Neural cell (in vitro differentiated cells): ENCODE data around the gene ZDHHC5.

Experiments
- CTCF ChIP-seq: fragments of 450-650 bp; IDR thresholded peaks from 2 replicates; pipeline ENCODE4 v1.5.1; 2014; ENCODE audit warnings: antibody characterized with exemption, mild to moderate bottlenecking, moderate library complexity; ENCODE audit not compliant: poor library complexity, severe bottlenecking
- EP300 ChIP-seq: fragments of 450-650 bp; conservative IDR thresholded peaks from 2 replicates; pipeline ENCODE4 v1.6.1; 2014; ENCODE audit warnings: antibody characterized with exemption, mild to moderate bottlenecking, moderate library complexity; ENCODE audit not compliant: poor library complexity, severe bottlenecking
- EZH2 ChIP-seq: fragments of 200-600, 300-800 bp; shearing (Covaris generic), sonication (generic); IDR thresholded peaks from 2 replicates; pipeline ENCODE4 v1.6.1; 2014; ENCODE audit warnings: antibody characterized with exemption, low read length, borderline replicate concordance, mild to moderate bottlenecking; ENCODE audit not compliant: insufficient read depth, poor library complexity, severe bottlenecking
- POLR2AphosphoS5 ChIP-seq: IDR thresholded peaks from 2 replicates; pipeline ENCODE4 v1.6.1; 2012
- REST ChIP-seq: IDR thresholded peaks from 2 replicates; pipeline ENCODE4 v1.6.1; 2012; ENCODE audit warnings: borderline replicate concordance
- TAF1 ChIP-seq: IDR thresholded peaks from 2 replicates; pipeline ENCODE4 v1.6.1; 2012; ENCODE audit warnings: low read depth

- TF ChIP-seq CTCF, result no peak
- no peak for TF ChIP-seq POLR2AphosphoS5
- TF ChIP-seq REST, result no peak
- TF ChIP-seq EZH2, result no peak
- no peak for TF ChIP-seq EP300
- TF ChIP-seq TAF1, result no peak
These were observed 59.3 kb downstream of the ZDHHC5 start for GRCh38 chr11:57727185-57727584.
